HG03103 (cell line): ENCODE measurements around the gene LPIN2.

Experiments
- ATAC-seq: cut with Tn5 transposase; IDR thresholded peaks from one replicate; pipeline ENCODE4 v1.9.1; 2021; ENCODE audit warnings: low read depth; ENCODE audit not compliant: unreplicated experiment

LPIN2 gene

DNA sequence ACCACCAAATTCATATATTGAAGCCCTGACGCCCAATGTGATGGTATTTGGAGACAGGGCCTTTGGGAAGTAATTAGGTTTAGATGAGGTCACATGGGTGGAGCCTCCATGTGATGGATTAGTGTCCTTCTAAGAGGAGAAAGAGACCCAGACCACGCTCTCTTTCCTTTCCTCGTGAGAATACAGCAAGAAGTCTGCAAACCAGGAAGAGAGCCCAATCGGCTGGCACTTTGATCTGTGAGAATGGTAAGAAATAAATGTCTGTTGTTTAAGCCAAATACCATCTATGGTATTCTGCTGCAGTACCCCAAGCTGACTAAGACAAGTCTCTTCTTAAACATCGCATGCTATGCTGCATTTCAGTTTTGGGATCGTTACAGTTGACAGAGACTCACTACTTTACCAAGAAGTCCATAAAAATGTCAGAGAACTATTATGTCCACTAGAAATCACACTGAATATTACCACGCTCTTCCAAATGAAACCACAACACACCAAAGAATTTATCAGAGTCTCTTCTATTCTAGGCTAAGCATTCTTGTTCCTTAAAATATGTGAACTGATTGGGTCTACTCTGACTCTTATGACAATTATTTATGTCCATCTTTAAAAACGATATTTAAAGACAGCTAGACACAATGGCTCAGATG is 48.5 kb downstream of the LPIN2 start:
- no peak for ATAC-seq
